H1 (cell line): Measurements from ENCODE around the gene OCRL. TPM values are rescaled to one million over a fixed set of nuclear protein-coding genes. Genes with fewer than 3 reads are reported as not detected.

Experiments
- CTCF ChIA-PET: fragments of 300-600 bp; sonication (Branson Sonifier 250); formaldehyde crosslinking; loops from one replicate; lab custom pipeline; 2021; ENCODE audit not compliant: partially characterized antibody; lab: Charles Lee
- POLR2A ChIA-PET: fragments of 300-600 bp; sonication (Branson Sonifier 250); formaldehyde crosslinking; loops from one replicate; lab custom pipeline; 2021; ENCODE audit warnings: inconsistent platforms; ENCODE audit not compliant: partially characterized antibody; lab: Charles Lee
- DNase-seq, 2 experiments: peaks; one replicate each; pipeline versions ENCODE4 v3.0.0 to v3.0.0-alpha.2; 2010 to 2022; ENCODE audit warnings: low spot score in 2 of 2, low read depth in 1 of 2, mixed read lengths in 1 of 2
- FAIRE-seq: peaks from 2 replicates; lab custom pipeline; 2011; peaks lifted over from hg19 to GRCh38; lab: Jason Lieb, UNC
- H2AFZ ChIP-seq: 2 replicates; pipeline ENCODE4 v1.8.1; 2012; ENCODE audit warnings: low read length, inconsistent platforms
- H2AK5ac ChIP-seq: 2 replicates; pipeline ENCODE4 v1.6.1; 2013; ENCODE audit warnings: low read depth, low read length
- H2BK120ac ChIP-seq: replicated peaks from 2 replicates; pipeline ENCODE3; 2013; ENCODE audit warnings: low read depth, low read length, inconsistent platforms
- H2BK12ac ChIP-seq: 2 replicates; pipeline ENCODE4 v1.6.1; 2013; ENCODE audit warnings: low read depth, low read length
- H2BK15ac ChIP-seq: 2 replicates; pipeline ENCODE4 v1.6.1; 2013; ENCODE audit warnings: low read length
- H2BK20ac ChIP-seq: 2 replicates; pipeline ENCODE4 v1.6.1; 2013; ENCODE audit warnings: low read length
- H2BK5ac ChIP-seq: 2 replicates; pipeline ENCODE4 v1.6.1; 2013; ENCODE audit warnings: low read depth, low read length
- H3K14ac ChIP-seq: 2 replicates; pipeline ENCODE4 v1.6.1; 2013; ENCODE audit warnings: inconsistent platforms; ENCODE audit not compliant: insufficient read length
- H3K18ac ChIP-seq: 2 replicates; pipeline ENCODE4 v1.6.1; 2013; ENCODE audit warnings: low read length; ENCODE audit errors: extremely low read depth
- H3K23ac ChIP-seq: 2 replicates; pipeline ENCODE4 v1.6.1; 2013; ENCODE audit warnings: inconsistent platforms; ENCODE audit not compliant: insufficient read length
- H3K23me2 ChIP-seq: 2 replicates; pipeline ENCODE4 v1.6.1; 2013; ENCODE audit warnings: low read depth, low read length
- H3K27ac ChIP-seq: 2 replicates; pipeline ENCODE4 v1.6.1; 2011; ENCODE audit warnings: low read depth, low read length, inconsistent platforms
- H3K27me3 ChIP-seq, 4 experiments: replicated peaks in 1 of 4; 1 replicate in 1 of 4; 2 replicates in 3 of 4; pipeline versions ENCODE4 v1.6.1 to v1.8.1; 2011 to 2013; ENCODE audit warnings: low read length in 3 of 4, mild to moderate bottlenecking in 3 of 4, inconsistent platforms in 2 of 4, mixed read lengths in 2 of 4, moderate library complexity in 1 of 4; ENCODE audit not compliant: control insufficient read depth in 3 of 4, insufficient read depth in 3 of 4; ENCODE audit errors: extremely low read depth in 1 of 4
- H3K36me3 ChIP-seq, 4 experiments: 2 replicates each; pipeline versions ENCODE4 v1.6.1 to v1.8.1; 2011 to 2013; ENCODE audit warnings: mild to moderate bottlenecking in 4 of 4, low read length in 3 of 4, moderate library complexity in 2 of 4, control low read depth in 1 of 4, inconsistent platforms in 1 of 4; ENCODE audit not compliant: insufficient read depth in 4 of 4, control insufficient read depth in 2 of 4
- H3K4ac ChIP-seq: replicated peaks from 2 replicates; pipeline ENCODE3; 2013; ENCODE audit warnings: low read length, low read depth, mixed read lengths, inconsistent platforms; ENCODE audit not compliant: insufficient read length
- H3K4me1 ChIP-seq, 4 experiments: replicated peaks in 1 of 4; 1 replicate in 1 of 4; 2 replicates in 3 of 4; pipeline versions ENCODE4 v1.6.1 to v1.8.1; 2011 to 2013; ENCODE audit warnings: low read length in 3 of 4, inconsistent platforms in 2 of 4, mixed read lengths in 1 of 4; ENCODE audit not compliant: insufficient read depth in 4 of 4, control insufficient read depth in 3 of 4
- H3K4me2 ChIP-seq, 2 experiments: 2 replicates each; pipeline versions ENCODE4 v1.6.1 to v1.8.1; 2011 to 2013; ENCODE audit warnings: low read depth in 2 of 2, low read length in 2 of 2, control low read depth in 1 of 2, inconsistent platforms in 1 of 2, mild to moderate bottlenecking in 1 of 2; ENCODE audit not compliant: insufficient read depth in 1 of 2
- H3K4me3 ChIP-seq, 4 experiments: fragments of 200-600, 300-600 bp in 1 of 4; sonication (generic), shearing (Covaris generic), sonication (Bioruptor Twin) in 1 of 4; 2 replicates each; pipeline versions ENCODE4 v1.5.1 to v1.8.1; 2011 to 2016; ENCODE audit warnings: low read length in 4 of 4, low read depth in 3 of 4, control low read depth in 2 of 4, inconsistent platforms in 2 of 4, mild to moderate bottlenecking in 2 of 4, mixed read lengths in 1 of 4, moderate library complexity in 1 of 4; ENCODE audit not compliant: insufficient read depth in 2 of 4; ENCODE audit errors: extremely low read depth in 1 of 4
- H3K56ac ChIP-seq: replicated peaks from 2 replicates; pipeline ENCODE3; 2013; ENCODE audit warnings: low read depth, mild to moderate bottlenecking, mixed read lengths, low read length, inconsistent platforms; ENCODE audit not compliant: insufficient read length
- H3K79me1 ChIP-seq: 2 replicates; pipeline ENCODE4 v1.6.1; 2013; ENCODE audit warnings: low read depth, low read length, control low read depth
- H3K79me2 ChIP-seq, 2 experiments: 2 replicates each; pipeline versions ENCODE4 v1.6.1 to v1.8.1; 2012 to 2013; ENCODE audit warnings: low read length in 2 of 2, mild to moderate bottlenecking in 2 of 2, inconsistent platforms in 1 of 2; ENCODE audit not compliant: insufficient read depth in 2 of 2, control insufficient read depth in 1 of 2
- H3K9ac ChIP-seq, 4 experiments: replicated peaks in 1 of 4; 1 replicate in 1 of 4; 2 replicates in 3 of 4; pipeline versions ENCODE4 v1.6.1 to v1.8.1; 2011 to 2013; ENCODE audit warnings: low read depth in 3 of 4, low read length in 3 of 4, control low read depth in 2 of 4, mild to moderate bottlenecking in 2 of 4, moderate library complexity in 2 of 4, inconsistent platforms in 1 of 4; ENCODE audit errors: extremely low read depth in 1 of 4
- H3K9me3 ChIP-seq, 2 experiments: 2 replicates each; pipeline versions ENCODE4 v1.6.1 to v1.8.1; 2012 to 2013; ENCODE audit warnings: mild to moderate bottlenecking in 2 of 2, moderate library complexity in 2 of 2, control low read depth in 1 of 2, inconsistent platforms in 1 of 2, low read depth in 1 of 2, low read length in 1 of 2, mixed read lengths in 1 of 2; ENCODE audit not compliant: insufficient read depth in 2 of 2
- H4K20me1 ChIP-seq, 2 experiments: replicated peaks in 1 of 2; 2 replicates each; pipeline versions ENCODE3 to v1.8.1; 2011 to 2013; ENCODE audit warnings: inconsistent platforms in 2 of 2, low read length in 2 of 2, mild to moderate bottlenecking in 1 of 2; ENCODE audit not compliant: insufficient read depth in 2 of 2, control insufficient read depth in 1 of 2
- H4K5ac ChIP-seq: 2 replicates; pipeline ENCODE4 v1.6.1; 2013; ENCODE audit warnings: low read length, low read depth, mixed read lengths, inconsistent platforms; ENCODE audit not compliant: insufficient read length
- H4K8ac ChIP-seq: 2 replicates; pipeline ENCODE4 v1.8.0; 2013; ENCODE audit warnings: mild to moderate bottlenecking, moderate library complexity, low read length, inconsistent platforms; ENCODE audit not compliant: insufficient read depth; ENCODE audit errors: extremely low read depth
- H4K91ac ChIP-seq: replicated peaks from 2 replicates; pipeline ENCODE3; 2013; ENCODE audit warnings: low read length, mixed read lengths, inconsistent platforms; ENCODE audit not compliant: insufficient read length
- WGBS, 2 experiments: shearing (Covaris generic) in 1 of 2; methylation state at CpG; one replicate each; pipeline versions ENCODE4 v1.1.6 to v1.1.7; 2013 to 2015; ENCODE audit warnings: low lambda C conversion rate in 2 of 2, mixed read lengths in 2 of 2, inconsistent platforms in 1 of 2, low coverage in 1 of 2, missing lambda C conversion rate in 1 of 2; ENCODE audit not compliant: insufficient replicate concordance in 2 of 2, insufficient coverage in 1 of 2, insufficient read length in 1 of 2; ENCODE audit errors: extremely low coverage in 1 of 2, missing lambda C conversion rate in 1 of 2; 5-methylcytosine and 5-hydroxymethylcytosine counted together
- polyA plus RNA-seq, 7 experiments: library from polyadenylated mRNA; depleted of rRNA in 3 of 7; stranded (reverse) in 5 of 7; unstranded in 2 of 7; fragments of >200 nt in 5 of 7; fragments of 200-250 nt in 2 of 7; gene quantifications; 1 replicate in 5 of 7; 2 replicates in 1 of 7; 4 replicates in 1 of 7; pipeline versions ENCODE4 v1.2.1 to v1.2.3, GENCODE V29; 2011 to 2013; ENCODE audit warnings: missing spikeins in 2 of 7, mixed read lengths in 2 of 7
- total RNA-seq: library from RNA; stranded (reverse); fragmentation: NEBNext Ultra II Directional; extraction: Animal tissue kit (Norgen Biotek cat#: 25700); gene quantifications from 2 replicates; pipeline ENCODE4 v1.2.1, GENCODE V29; 2021
- TF ChIP-seq, protein P1 (sequence below): fragments of 300-600 bp; sonication (generic); IDR thresholded peaks from 2 replicates; pipeline ENCODE4 v1.7.1; 2012; ENCODE audit warnings: low read length, moderate library complexity, mild to moderate bottlenecking, inconsistent platforms; ENCODE audit not compliant: insufficient replicate concordance

OCRL gene
- total and polyA plus RNA-seq, 2 of the 8 experiments (the other 6 are each of a cell fraction or from before 2014, with no cell fraction given): 12.7 to 15.1 TPM

DNA sequence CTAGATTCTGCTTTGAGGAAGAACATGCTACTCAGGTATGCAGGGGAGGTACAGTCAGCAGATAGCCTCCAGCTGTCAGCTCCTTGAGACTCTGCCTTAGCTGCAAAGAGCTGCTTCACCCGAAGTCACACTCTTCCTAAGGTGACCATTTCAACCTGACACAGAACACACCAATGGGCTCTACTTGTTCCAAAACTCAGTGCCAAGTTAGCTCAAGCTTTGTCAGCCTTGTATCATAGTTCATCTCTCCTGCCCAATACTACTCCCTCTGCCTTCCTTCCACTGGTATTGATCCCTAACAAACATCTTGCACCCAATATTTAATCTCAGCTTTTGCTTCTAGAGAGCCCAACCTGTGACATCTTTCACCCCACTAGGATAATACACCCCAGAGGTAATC, 8.9 kb upstream of the OCRL start:
- Histone ChIP-seq H3K9ac (no peak overlapping the region), H3K36me3 (no peaks in the 10 kb centered on the region), H3K27me3 (no peaks in the 10 kb centered on the region), H4K8ac (no peak overlapping the region), H2AK5ac (no peak overlapping the region), H2BK12ac (no peak overlapping the region), H2BK120ac (no peak overlapping the region), H4K5ac (no peak overlapping the region), H3K23ac (no peak overlapping the region), H4K91ac (no peak overlapping the region), H3K79me1 (no peaks in the 10 kb centered on the region), H3K79me2 (no peaks in the 10 kb centered on the region), H2BK5ac (no peak overlapping the region), H4K20me1 (no peaks in the 10 kb centered on the region), H3K23me2 (no peaks in the 10 kb centered on the region), H3K4me1 (no peaks in the 10 kb centered on the region), H2BK15ac (no peak overlapping the region), H3K56ac (no peak overlapping the region), H3K4ac (no peak overlapping the region), H2AFZ (no peak overlapping the region), H3K4me3 (no peak overlapping the region), H3K9me3 (no peaks in the 10 kb centered on the region), H3K27ac (no peak overlapping the region), H3K18ac (no peak overlapping the region), H3K4me2 (no peak overlapping the region), H2BK20ac (no peak overlapping the region), H3K14ac (no peak overlapping the region)
- ChIA-PET POLR2A (no interaction called here), CTCF (no interaction called here)
- no CpG with 5 or more reads among the region's 1 CpG for WGBS, 2 experiments
- FAIRE-seq (no peak), DNase-seq (no peak)
- TF ChIP-seq, protein P1, sequence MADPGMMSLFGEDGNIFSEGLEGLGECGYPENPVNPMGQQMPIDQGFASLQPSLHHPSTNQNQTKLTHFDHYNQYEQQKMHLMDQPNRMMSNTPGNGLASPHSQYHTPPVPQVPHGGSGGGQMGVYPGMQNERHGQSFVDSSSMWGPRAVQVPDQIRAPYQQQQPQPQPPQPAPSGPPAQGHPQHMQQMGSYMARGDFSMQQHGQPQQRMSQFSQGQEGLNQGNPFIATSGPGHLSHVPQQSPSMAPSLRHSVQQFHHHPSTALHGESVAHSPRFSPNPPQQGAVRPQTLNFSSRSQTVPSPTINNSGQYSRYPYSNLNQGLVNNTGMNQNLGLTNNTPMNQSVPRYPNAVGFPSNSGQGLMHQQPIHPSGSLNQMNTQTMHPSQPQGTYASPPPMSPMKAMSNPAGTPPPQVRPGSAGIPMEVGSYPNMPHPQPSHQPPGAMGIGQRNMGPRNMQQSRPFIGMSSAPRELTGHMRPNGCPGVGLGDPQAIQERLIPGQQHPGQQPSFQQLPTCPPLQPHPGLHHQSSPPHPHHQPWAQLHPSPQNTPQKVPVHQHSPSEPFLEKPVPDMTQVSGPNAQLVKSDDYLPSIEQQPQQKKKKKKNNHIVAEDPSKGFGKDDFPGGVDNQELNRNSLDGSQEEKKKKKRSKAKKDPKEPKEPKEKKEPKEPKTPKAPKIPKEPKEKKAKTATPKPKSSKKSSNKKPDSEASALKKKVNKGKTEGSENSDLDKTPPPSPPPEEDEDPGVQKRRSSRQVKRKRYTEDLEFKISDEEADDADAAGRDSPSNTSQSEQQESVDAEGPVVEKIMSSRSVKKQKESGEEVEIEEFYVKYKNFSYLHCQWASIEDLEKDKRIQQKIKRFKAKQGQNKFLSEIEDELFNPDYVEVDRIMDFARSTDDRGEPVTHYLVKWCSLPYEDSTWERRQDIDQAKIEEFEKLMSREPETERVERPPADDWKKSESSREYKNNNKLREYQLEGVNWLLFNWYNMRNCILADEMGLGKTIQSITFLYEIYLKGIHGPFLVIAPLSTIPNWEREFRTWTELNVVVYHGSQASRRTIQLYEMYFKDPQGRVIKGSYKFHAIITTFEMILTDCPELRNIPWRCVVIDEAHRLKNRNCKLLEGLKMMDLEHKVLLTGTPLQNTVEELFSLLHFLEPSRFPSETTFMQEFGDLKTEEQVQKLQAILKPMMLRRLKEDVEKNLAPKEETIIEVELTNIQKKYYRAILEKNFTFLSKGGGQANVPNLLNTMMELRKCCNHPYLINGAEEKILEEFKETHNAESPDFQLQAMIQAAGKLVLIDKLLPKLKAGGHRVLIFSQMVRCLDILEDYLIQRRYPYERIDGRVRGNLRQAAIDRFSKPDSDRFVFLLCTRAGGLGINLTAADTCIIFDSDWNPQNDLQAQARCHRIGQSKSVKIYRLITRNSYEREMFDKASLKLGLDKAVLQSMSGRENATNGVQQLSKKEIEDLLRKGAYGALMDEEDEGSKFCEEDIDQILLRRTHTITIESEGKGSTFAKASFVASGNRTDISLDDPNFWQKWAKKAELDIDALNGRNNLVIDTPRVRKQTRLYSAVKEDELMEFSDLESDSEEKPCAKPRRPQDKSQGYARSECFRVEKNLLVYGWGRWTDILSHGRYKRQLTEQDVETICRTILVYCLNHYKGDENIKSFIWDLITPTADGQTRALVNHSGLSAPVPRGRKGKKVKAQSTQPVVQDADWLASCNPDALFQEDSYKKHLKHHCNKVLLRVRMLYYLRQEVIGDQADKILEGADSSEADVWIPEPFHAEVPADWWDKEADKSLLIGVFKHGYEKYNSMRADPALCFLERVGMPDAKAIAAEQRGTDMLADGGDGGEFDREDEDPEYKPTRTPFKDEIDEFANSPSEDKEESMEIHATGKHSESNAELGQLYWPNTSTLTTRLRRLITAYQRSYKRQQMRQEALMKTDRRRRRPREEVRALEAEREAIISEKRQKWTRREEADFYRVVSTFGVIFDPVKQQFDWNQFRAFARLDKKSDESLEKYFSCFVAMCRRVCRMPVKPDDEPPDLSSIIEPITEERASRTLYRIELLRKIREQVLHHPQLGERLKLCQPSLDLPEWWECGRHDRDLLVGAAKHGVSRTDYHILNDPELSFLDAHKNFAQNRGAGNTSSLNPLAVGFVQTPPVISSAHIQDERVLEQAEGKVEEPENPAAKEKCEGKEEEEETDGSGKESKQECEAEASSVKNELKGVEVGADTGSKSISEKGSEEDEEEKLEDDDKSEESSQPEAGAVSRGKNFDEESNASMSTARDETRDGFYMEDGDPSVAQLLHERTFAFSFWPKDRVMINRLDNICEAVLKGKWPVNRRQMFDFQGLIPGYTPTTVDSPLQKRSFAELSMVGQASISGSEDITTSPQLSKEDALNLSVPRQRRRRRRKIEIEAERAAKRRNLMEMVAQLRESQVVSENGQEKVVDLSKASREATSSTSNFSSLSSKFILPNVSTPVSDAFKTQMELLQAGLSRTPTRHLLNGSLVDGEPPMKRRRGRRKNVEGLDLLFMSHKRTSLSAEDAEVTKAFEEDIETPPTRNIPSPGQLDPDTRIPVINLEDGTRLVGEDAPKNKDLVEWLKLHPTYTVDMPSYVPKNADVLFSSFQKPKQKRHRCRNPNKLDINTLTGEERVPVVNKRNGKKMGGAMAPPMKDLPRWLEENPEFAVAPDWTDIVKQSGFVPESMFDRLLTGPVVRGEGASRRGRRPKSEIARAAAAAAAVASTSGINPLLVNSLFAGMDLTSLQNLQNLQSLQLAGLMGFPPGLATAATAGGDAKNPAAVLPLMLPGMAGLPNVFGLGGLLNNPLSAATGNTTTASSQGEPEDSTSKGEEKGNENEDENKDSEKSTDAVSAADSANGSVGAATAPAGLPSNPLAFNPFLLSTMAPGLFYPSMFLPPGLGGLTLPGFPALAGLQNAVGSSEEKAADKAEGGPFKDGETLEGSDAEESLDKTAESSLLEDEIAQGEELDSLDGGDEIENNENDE: no peak
